ENCODE results near the gene OR4X1. TPM values are rescaled to one million over a fixed set of nuclear protein-coding genes. Genes with fewer than 3 reads are reported as not detected.
"Not testable (repeated sequence)": the region's sequence is repeated elsewhere in the genome, so short reads cannot be mapped to it uniquely, and the experiment has no call there.

Gene OR4X1, protein sequence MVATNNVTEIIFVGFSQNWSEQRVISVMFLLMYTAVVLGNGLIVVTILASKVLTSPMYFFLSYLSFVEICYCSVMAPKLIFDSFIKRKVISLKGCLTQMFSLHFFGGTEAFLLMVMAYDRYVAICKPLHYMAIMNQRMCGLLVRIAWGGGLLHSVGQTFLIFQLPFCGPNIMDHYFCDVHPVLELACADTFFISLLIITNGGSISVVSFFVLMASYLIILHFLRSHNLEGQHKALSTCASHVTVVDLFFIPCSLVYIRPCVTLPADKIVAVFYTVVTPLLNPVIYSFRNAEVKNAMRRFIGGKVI
- total RNA-seq: not detected

DNA sequence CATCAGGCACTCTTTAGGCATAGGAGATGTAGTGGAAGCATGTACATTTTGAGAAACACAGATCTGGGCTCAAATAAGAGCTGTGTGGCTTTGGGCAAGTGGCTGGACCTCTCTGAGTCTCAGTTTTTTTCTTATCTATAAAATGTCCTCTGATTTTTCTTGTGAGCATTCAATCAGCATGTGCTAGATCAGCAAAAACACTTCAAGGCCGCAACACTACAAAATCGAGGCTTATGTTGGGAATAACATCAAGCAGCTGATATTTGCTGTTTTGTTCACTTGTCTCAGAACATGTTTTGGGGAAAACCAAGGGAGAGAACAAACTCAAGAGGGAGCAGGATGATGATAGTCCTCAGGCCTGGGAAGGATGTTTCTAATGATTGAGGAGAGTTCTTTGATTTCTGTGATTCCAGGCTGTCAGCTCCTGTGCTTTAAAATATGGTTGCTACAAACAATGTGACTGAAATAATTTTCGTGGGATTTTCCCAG, at the start of gene OR4X1:
Gene OR4X1 (plus strand): TSS at position 439 of the 489 bp plus-strand sequence. CDS start 0 bp downstream, at position 439.
- WGBS, 2 donors (ENCODE audit: low coverage in 1 of 2): 13 to 25% methylated on average over 2 to 3 of the region's 3 CpGs
- intact Hi-C loops (cut with DNase I; ENCODE audit: low total_unique reads): no loop called here
- in situ Hi-C loops (cut with MboI; ENCODE audit: low pct_ligation_motif_present in 1 of 4, low pct_unique_long_range_greater_than_20kb in 1 of 4, low sequenced_read_pairs in 3 of 4): no loop called here
- H3K9me3 ChIP-seq: no peaks in the 10 kb centered on the region
- no peak within 1 kb of the TSS for H3K4me3 ChIP-seq
- no peak within 1 kb of the TSS for H3K27ac ChIP-seq
- no peaks in the 10 kb centered on the region for H3K36me3 ChIP-seq
- TF ChIP-seq EP300 (IDR thresholded peaks at IDR 0.05; ENCODE audit: low read depth) (no peak), POLR2AphosphoS5 (IDR thresholded peaks at IDR 0.05) (no peak)
- TF ChIP-seq, protein P1, sequence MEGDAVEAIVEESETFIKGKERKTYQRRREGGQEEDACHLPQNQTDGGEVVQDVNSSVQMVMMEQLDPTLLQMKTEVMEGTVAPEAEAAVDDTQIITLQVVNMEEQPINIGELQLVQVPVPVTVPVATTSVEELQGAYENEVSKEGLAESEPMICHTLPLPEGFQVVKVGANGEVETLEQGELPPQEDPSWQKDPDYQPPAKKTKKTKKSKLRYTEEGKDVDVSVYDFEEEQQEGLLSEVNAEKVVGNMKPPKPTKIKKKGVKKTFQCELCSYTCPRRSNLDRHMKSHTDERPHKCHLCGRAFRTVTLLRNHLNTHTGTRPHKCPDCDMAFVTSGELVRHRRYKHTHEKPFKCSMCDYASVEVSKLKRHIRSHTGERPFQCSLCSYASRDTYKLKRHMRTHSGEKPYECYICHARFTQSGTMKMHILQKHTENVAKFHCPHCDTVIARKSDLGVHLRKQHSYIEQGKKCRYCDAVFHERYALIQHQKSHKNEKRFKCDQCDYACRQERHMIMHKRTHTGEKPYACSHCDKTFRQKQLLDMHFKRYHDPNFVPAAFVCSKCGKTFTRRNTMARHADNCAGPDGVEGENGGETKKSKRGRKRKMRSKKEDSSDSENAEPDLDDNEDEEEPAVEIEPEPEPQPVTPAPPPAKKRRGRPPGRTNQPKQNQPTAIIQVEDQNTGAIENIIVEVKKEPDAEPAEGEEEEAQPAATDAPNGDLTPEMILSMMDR (IDR thresholded peaks at IDR 0.05): no peak
- no peaks in the 10 kb centered on the region for H3K27me3 ChIP-seq
- H3K4me1 ChIP-seq: no peaks in the 10 kb centered on the region
- DNase-seq: no peak

DNA sequence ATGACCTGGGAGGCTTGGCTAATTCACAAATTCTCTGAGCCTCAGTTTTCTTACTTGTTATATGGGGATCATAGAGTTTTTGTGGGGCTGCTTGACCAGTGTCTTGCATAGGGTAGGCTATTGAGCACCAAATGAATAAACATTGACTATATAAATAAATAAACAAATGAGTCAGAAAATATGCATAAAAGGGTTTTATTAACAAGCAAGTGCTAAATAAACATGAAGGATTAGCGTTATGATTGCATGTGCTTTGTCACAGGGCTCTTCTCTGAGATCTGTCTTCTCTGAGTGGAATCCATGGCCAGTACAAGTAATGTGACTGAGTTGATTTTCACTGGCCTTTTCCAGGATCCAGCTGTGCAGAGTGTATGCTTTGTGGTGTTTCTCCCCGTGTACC, 47.2 kb upstream of the OR4X1 start, which contains the start of gene OR4B1:
Gene OR4B1 (plus strand): TSS at position 301 of the 400 bp plus-strand sequence. CDS start 0 bp downstream, at position 301.
- H3K9me3 ChIP-seq: no peaks in the 10 kb centered on the region
- no peak within 1 kb of the TSS for H3K27ac ChIP-seq
- intact Hi-C loops (cut with DNase I; ENCODE audit: low total_unique reads): no loop called here
- TF ChIP-seq EP300 (IDR thresholded peaks at IDR 0.05; ENCODE audit: low read depth) (no peak), POLR2AphosphoS5 (IDR thresholded peaks at IDR 0.05) (no peak), POLR2A (IDR thresholded peaks at IDR 0.05) (no peak)
- TF ChIP-seq, protein P1 (IDR thresholded peaks at IDR 0.05): no peak
- no peak within 1 kb of the TSS for H3K4me3 ChIP-seq
- in situ Hi-C loops (cut with MboI; ENCODE audit: low pct_ligation_motif_present in 1 of 4, low pct_unique_long_range_greater_than_20kb in 1 of 4, low sequenced_read_pairs in 3 of 4): loop anchor here in 1 of 4 donors (10.0 kb wide), 1 partner anchor 58 kb away; no protein-coding TSS in a partner anchor
- no peaks in the 10 kb centered on the region for H3K27me3 ChIP-seq
- 69 to 73% methylated on average over 2 of the region's 2 CpGs for WGBS, 2 donors (ENCODE audit: low coverage in 1 of 2)
- H3K4me1 ChIP-seq: no peaks in the 10 kb centered on the region
- no peaks in the 10 kb centered on the region for H3K36me3 ChIP-seq
- no peak for DNase-seq

DNA sequence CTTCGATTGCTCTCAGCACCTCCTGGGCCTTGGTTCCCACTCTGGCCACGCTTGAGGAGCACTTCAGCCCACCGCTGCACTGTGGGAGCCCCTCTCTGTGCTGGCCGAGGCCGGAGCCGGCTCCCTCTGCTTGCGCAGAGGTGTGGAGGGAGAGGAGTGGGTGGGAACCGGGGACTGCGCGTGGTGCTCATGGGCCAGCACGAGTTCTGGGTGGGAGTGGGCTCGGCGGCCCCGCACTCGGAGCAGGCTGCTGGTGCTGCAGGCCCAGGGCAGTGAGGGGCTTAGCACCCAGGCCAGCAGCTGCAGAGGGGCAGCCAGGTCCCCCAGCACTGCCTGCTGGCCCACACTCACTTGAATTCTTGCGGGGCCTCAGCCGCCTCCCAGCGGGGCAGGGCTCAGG, 34.9 kb upstream of the OR4X1 start:
- Histone ChIP-seq H3K36me3 (no peaks in the 10 kb centered on the region), H3K4me1 (no peaks in the 10 kb centered on the region), H3K27me3 (no peaks in the 10 kb centered on the region), H3K9me3 (no peaks in the 10 kb centered on the region), H3K4me3 (no peak overlapping the region), H3K27ac (no peak overlapping the region)
- TF ChIP-seq EP300 (IDR thresholded peaks at IDR 0.05; ENCODE audit: low read depth) (no peak), POLR2A (IDR thresholded peaks at IDR 0.05) (no peak), POLR2AphosphoS5 (IDR thresholded peaks at IDR 0.05) (no peak)
- TF ChIP-seq, protein P1 (IDR thresholded peaks at IDR 0.05): no peak
- intact Hi-C loops (cut with DNase I; ENCODE audit: low total_unique reads): no loop called here
- 79% methylated on average over 16 of the region's 18 CpGs; no CpG with 5 or more reads in 1 of the 2 donors for WGBS, 2 donors (ENCODE audit: low coverage in 1 of 2)
- in situ Hi-C loops (cut with MboI; ENCODE audit: low pct_ligation_motif_present in 1 of 4, low pct_unique_long_range_greater_than_20kb in 1 of 4, low sequenced_read_pairs in 3 of 4): no loop called here
- no peak for DNase-seq

DNA sequence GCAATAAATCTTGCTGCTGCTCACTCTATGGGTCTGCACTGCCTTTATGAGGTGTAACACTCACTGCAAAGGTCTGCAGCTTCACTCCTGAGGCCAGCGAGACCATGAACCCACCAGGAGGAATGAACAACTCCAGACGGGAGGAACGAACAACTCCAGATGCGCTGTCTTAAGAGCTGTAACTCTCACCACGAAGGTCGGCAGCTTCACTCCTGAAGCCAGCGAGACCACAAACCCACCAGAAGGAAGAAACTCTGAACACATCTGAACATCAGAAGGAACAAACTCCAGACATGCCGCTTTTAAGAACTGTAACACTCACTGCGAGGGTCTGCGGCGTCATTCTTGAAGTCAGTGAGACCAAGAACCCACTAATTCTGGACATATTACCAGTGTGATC, 33.6 kb upstream of the OR4X1 start:
- H3K27me3 ChIP-seq; H3K9me3 ChIP-seq; in situ Hi-C loops (cut with MboI; ENCODE audit: low pct_ligation_motif_present in 1 of 4, low pct_unique_long_range_greater_than_20kb in 1 of 4, low sequenced_read_pairs in 3 of 4); intact Hi-C loops (cut with DNase I; ENCODE audit: low total_unique reads); H3K36me3 ChIP-seq; H3K4me3 ChIP-seq; DNase-seq; H3K27ac ChIP-seq; H3K4me1 ChIP-seq: not testable (repeated sequence)
- WGBS, 2 donors (ENCODE audit: low coverage in 1 of 2): 85% methylated on average over 11 of the region's 11 CpGs; no CpG with 5 or more reads in 1 of the 2 donors
